T-helper 22 cell (primary cell): ENCODE measurements around the gene DUOX2.
"Not testable (repeated sequence)": the region's sequence is repeated elsewhere in the genome, so short reads cannot be mapped to it uniquely, and the experiment has no call there.

Experiments used
- DNase-seq: peaks from one replicate; pipeline ENCODE4 v3.0.0-alpha.2; 2020; ENCODE audit warnings: low read depth

The DUOX2 gene

GRCh38 chr15:45118996-45119395 is 5.0 kb upstream of the DUOX2 start:
- DNase-seq: no peak

- peak; percentile 53 for DNase-seq
Observed at GRCh38 chr15:45118131-45118588, 4.2 kb upstream of the DUOX2 start.

GRCh38 chr15:45117308-45118130 is 3.5 kb upstream of the DUOX2 start:
- DNase-seq: no peak

- no peak for DNase-seq
Observed at GRCh38 chr15:45116482-45117307, 2.7 kb upstream of the DUOX2 start.

GRCh38 chr15:45116006-45116481 is 2.1 kb upstream of the DUOX2 start:
- DNase-seq: no peak

GRCh38 chr15:45115312-45115820 is 1.4 kb upstream of the DUOX2 start:
- DNase-seq: no peak

GRCh38 chr15:45114751-45115085 is 746 bp upstream of the DUOX2 start:
- no peak for DNase-seq

- no peak for DNase-seq
Observed at GRCh38 chr15:45113380-45113990, 487 bp downstream of the DUOX2 start.

- DNase-seq: no peak
Observed at GRCh38 chr15:45112591-45113379, 1.2 kb downstream of the DUOX2 start.

- no peak for DNase-seq
Observed at GRCh38 chr15:45112143-45112590, 1.8 kb downstream of the DUOX2 start.

GRCh38 chr15:45111390-45112142 is 2.4 kb downstream of the DUOX2 start:
- DNase-seq: no peak

GRCh38 chr15:45110256-45110820 is 3.6 kb downstream of the DUOX2 start:
- DNase-seq: no peak

GRCh38 chr15:45107941-45108630 is 5.9 kb downstream of the DUOX2 start:
- no peak for DNase-seq

GRCh38 chr15:45106002-45106790 is 7.8 kb downstream of the DUOX2 start:
- no peak for DNase-seq

- no peak for DNase-seq
Observed at GRCh38 chr15:45105586-45105985, 8.4 kb downstream of the DUOX2 start.

- DNase-seq: not testable (repeated sequence)
Observed at GRCh38 chr15:45104170-45104569, 9.8 kb downstream of the DUOX2 start.

GRCh38 chr15:45102226-45102625 is 11.7 kb downstream of the DUOX2 start:
- DNase-seq: no peak

- no peak for DNase-seq
Observed at GRCh38 chr15:45101749-45102148, 12.2 kb downstream of the DUOX2 start.
